Hepatocyte (in vitro differentiated cells): ENCODE data around the gene DDX10. TPM values are rescaled to one million over a fixed set of nuclear protein-coding genes. Genes with fewer than 3 reads are reported as not detected.
A peak's percentile ranks its signal among the peaks of the same experiment; 100 is the strongest.

ENCODE experiments used
- DNase-seq: peaks from one replicate; pipeline ENCODE4 v3.0.0-alpha.2; 2016; ENCODE audit warnings: low spot score
- H2AFZ ChIP-seq: fragments of 200-600 bp; sonication (generic); 2 replicates; pipeline ENCODE4 v1.6.0; 2016; ENCODE audit warnings: antibody characterized with exemption, mild to moderate bottlenecking
- H3K27ac ChIP-seq: fragments of 200-600 bp; sonication (generic); 2 replicates; pipeline ENCODE4 v1.5.1; 2016; ENCODE audit warnings: mild to moderate bottlenecking
- H3K27me3 ChIP-seq: fragments of 200-600 bp; sonication (generic); 2 replicates; pipeline ENCODE4 v1.6.1; 2016
- H3K36me3 ChIP-seq: fragments of 200-600 bp; sonication (generic); replicated peaks from 2 replicates; pipeline ENCODE4 v1.5.1; 2016; ENCODE audit warnings: low read depth; ENCODE audit not compliant: insufficient read depth
- H3K4me1 ChIP-seq: fragments of 200-600 bp; sonication (generic); 2 replicates; pipeline ENCODE4 v1.5.1; 2016; ENCODE audit warnings: mild to moderate bottlenecking, moderate library complexity; ENCODE audit not compliant: insufficient read depth
- H3K4me2 ChIP-seq: fragments of 200-600 bp; sonication (generic); 2 replicates; pipeline ENCODE4 v1.6.0; 2016
- H3K4me3 ChIP-seq: fragments of 200-600 bp; sonication (generic); 2 replicates; pipeline ENCODE4 v1.5.1; 2016; ENCODE audit warnings: mild to moderate bottlenecking
- H3K79me2 ChIP-seq: fragments of 200-600 bp; sonication (generic); 2 replicates; pipeline ENCODE4 v1.6.0; 2017; ENCODE audit warnings: mild to moderate bottlenecking
- H3K9me2 ChIP-seq: fragments of 200-600 bp; sonication (generic); replicated peaks from 2 replicates; pipeline ENCODE4 v1.6.0; 2017; ENCODE audit warnings: mild to moderate bottlenecking; ENCODE audit not compliant: insufficient read depth
- H3K9me3 ChIP-seq: fragments of 200-600 bp; sonication (generic); 2 replicates; pipeline ENCODE4 v1.5.1; 2016; ENCODE audit warnings: low read depth, mild to moderate bottlenecking
- H4K20me1 ChIP-seq: fragments of 200-600 bp; sonication (generic); 2 replicates; pipeline ENCODE4 v1.6.0; 2016; ENCODE audit warnings: mild to moderate bottlenecking; ENCODE audit not compliant: insufficient read depth, poor library complexity, severe bottlenecking
- EZH2 ChIP-seq: fragments of 200-600 bp; sonication (generic); IDR thresholded peaks from 2 replicates; pipeline ENCODE4 v1.6.1; 2016; ENCODE audit warnings: antibody characterized with exemption, mild to moderate bottlenecking, borderline replicate concordance
- EZH2phosphoT487 ChIP-seq: fragments of 200-600 bp; sonication (generic); IDR thresholded peaks from one replicate; pipeline ENCODE4 v1.6.1; 2018; ENCODE audit warnings: antibody characterized with exemption, mild to moderate bottlenecking, low read depth, moderate library complexity; ENCODE audit not compliant: unreplicated experiment, severe bottlenecking
- WGBS: methylation state at CpG from one replicate; pipeline ENCODE4 v1.1.6; 2016; ENCODE audit warnings: low lambda C conversion rate; ENCODE audit errors: missing lambda C conversion rate; 5-methylcytosine and 5-hydroxymethylcytosine counted together
- polyA plus RNA-seq: library from polyadenylated mRNA; unstranded; fragments of >200 nt; fragmentation: Nextera tagmentation; extraction: Ambion mirVana; gene quantifications from 2 replicates; pipeline ENCODE4 v1.2.1, GENCODE V29; 2016
- total RNA-seq: library from RNA; depleted of rRNA; stranded (reverse); fragments of >200 nt; gene quantifications from 2 replicates; pipeline ENCODE4 v1.2.3, GENCODE V29; 2014
- TF ChIP-seq, protein P1 (sequence below): fragments of 200-600 bp; sonication (generic); IDR thresholded peaks from 2 replicates; pipeline ENCODE4 v1.5.1; 2016; ENCODE audit warnings: antibody characterized with exemption, mild to moderate bottlenecking; ENCODE audit not compliant: poor library complexity

Gene DDX10
- total and polyA plus RNA-seq, 2 experiments from 2014 or later = 9.6 to 13.9 TPM

DNA sequence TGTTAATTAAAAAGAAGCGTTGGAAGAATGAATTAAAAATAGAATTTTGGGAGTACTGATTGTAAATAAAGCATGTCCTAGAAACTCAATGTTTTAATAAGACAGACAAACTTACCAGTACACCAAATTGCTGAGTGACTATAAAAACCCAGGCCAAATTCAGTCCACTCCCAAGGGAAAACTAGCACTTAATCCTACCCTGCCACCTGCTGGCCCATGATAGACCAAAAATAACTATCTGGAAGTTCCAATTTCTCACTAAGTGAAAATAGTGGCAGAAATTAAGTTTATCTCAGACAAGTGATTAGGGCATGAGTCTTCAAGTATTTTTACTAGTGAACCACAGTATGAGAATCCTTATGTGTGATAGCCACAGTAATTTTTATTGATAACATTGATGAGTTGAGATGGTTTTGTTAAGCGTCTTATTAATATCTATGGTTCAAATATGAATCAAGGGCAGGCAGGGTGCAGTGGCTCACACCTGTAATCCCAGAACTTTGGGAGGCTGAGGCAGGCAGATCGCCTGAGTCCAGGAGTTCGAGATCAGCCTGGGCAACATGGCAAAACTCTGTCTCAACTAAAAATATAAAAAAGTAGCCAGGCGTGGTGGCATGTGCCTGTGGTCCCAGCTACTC lies 9.8 kb upstream of the DDX10 start:
- no peaks in the 10 kb centered on the region for H4K20me1 ChIP-seq
- TF ChIP-seq, protein P1, sequence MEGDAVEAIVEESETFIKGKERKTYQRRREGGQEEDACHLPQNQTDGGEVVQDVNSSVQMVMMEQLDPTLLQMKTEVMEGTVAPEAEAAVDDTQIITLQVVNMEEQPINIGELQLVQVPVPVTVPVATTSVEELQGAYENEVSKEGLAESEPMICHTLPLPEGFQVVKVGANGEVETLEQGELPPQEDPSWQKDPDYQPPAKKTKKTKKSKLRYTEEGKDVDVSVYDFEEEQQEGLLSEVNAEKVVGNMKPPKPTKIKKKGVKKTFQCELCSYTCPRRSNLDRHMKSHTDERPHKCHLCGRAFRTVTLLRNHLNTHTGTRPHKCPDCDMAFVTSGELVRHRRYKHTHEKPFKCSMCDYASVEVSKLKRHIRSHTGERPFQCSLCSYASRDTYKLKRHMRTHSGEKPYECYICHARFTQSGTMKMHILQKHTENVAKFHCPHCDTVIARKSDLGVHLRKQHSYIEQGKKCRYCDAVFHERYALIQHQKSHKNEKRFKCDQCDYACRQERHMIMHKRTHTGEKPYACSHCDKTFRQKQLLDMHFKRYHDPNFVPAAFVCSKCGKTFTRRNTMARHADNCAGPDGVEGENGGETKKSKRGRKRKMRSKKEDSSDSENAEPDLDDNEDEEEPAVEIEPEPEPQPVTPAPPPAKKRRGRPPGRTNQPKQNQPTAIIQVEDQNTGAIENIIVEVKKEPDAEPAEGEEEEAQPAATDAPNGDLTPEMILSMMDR = peak; percentile 61
- no peak for TF ChIP-seq EZH2
- H2AFZ ChIP-seq = no peak overlapping the region
- no peaks in the 10 kb centered on the region for H3K9me3 ChIP-seq
- H3K27me3 ChIP-seq = no peaks in the 10 kb centered on the region
- H3K36me3 ChIP-seq = no peaks in the 10 kb centered on the region
- WGBS = 69% methylated on average over 5 of the region's 5 CpGs
- no peak overlapping the region for H3K4me2 ChIP-seq
- H3K79me2 ChIP-seq = no peaks in the 10 kb centered on the region
- H3K27ac ChIP-seq = no peak overlapping the region
- no peaks in the 10 kb centered on the region for H3K9me2 ChIP-seq
- DNase-seq = peak; percentile 56
- no peak overlapping the region for H3K4me3 ChIP-seq
- H3K4me1 ChIP-seq = no peaks in the 10 kb centered on the region

GRCh38 chr11:108662700-108663099 lies 2.2 kb upstream of the DDX10 start:
- Histone ChIP-seq H3K9me3 (no peaks in the 10 kb centered on the region), H3K27me3 (no peaks in the 10 kb centered on the region), H3K4me3 (no peak overlapping the region), H3K4me1 (peaks cover 6% of the 10 kb centered on the region), H3K27ac (no peak overlapping the region), H3K9me2 (no peaks in the 10 kb centered on the region), H4K20me1 (no peaks in the 10 kb centered on the region), H3K4me2 (no peak overlapping the region), H3K79me2 (peaks cover 24% of the 10 kb centered on the region), H3K36me3 (no peaks in the 10 kb centered on the region), H2AFZ (no peak overlapping the region)
- no peak for TF ChIP-seq EZH2phosphoT487
- no peak for TF ChIP-seq EZH2
- TF ChIP-seq, protein P1 = no peak
- DNase-seq = no peak
- WGBS = 96% methylated on average over 4 of the region's 4 CpGs

- no peak overlapping the region for H3K27ac ChIP-seq
- no peak overlapping the region for H2AFZ ChIP-seq
- no peaks in the 10 kb centered on the region for H3K36me3 ChIP-seq
- TF ChIP-seq EZH2phosphoT487 = no peak
- no peak for TF ChIP-seq EZH2
- TF ChIP-seq, protein P1 = no peak
- 93% methylated on average over 5 of the region's 5 CpGs for WGBS
- H3K79me2 ChIP-seq = peaks cover 30% of the 10 kb centered on the region
- no peak for DNase-seq
- peaks cover 6% of the 10 kb centered on the region for H3K4me1 ChIP-seq
- no peaks in the 10 kb centered on the region for H3K9me3 ChIP-seq
- no peaks in the 10 kb centered on the region for H3K27me3 ChIP-seq
- H3K4me3 ChIP-seq = no peak overlapping the region
- no peaks in the 10 kb centered on the region for H3K9me2 ChIP-seq
- H4K20me1 ChIP-seq = no peaks in the 10 kb centered on the region
- H3K4me2 ChIP-seq = no peak overlapping the region
Measured at GRCh38 chr11:108663154-108663877, 1.6 kb upstream of the DDX10 start.
